Astrocyte of the hippocampus (primary cell): Measurements from ENCODE around the gene TMEM107.
A peak's percentile ranks its signal among the peaks of the same experiment; 100 is the strongest.
"Not testable (repeated sequence)": the region's sequence is repeated elsewhere in the genome, so short reads cannot be mapped to it uniquely, and the experiment has no call there.

Source experiments
- DNase-seq: peaks from one replicate; pipeline ENCODE4 v3.0.0; 2011; ENCODE audit warnings: low read depth, low spot score

The TMEM107 gene

DNA sequence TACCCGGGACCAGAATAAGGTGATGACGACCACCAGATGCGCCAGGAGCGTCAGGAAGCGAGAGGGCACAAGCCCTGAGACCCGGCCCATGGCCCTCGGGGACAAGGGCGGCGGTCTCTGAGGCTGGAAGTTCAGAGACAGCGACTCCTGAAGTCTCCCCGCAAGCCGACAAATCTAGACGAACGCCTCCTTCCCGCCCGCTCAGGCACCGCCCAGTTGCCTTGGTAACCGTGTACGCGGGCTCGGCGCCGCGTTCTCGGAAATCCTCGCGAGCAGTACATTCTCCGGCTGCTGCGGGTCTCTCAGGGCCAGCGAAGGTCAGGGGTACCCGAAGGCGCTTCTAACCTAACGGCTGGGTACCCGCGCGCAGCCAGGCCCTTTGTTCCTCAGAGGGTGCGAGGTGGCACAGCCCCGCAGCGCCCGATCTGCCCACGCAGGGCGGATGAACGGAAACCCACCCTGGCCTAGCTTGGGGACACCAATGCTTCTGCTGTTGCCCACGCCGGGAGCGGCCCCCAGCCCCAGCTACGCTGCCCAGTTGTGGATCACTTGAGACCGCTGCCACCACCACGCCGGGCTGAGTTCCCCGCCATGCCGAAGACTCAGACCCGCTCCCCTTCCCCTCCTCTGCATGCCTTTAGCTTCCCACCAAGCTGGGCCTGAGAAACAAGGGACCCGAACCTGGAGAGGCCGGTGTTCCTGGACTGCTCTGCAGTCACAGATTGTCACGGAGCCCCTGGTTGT, at the start of gene TMEM107:
Gene TMEM107, minus strand, starts transcription at position 184 of the 744 bp plus-strand sequence. Its CDS starts 94 bp downstream, at position 90.
- DNase-seq: peak; percentile 93

- no peak for DNase-seq
Measured at GRCh38 chr17:8224891-8225812, 49.0 kb upstream of the TMEM107 start.

DNA sequence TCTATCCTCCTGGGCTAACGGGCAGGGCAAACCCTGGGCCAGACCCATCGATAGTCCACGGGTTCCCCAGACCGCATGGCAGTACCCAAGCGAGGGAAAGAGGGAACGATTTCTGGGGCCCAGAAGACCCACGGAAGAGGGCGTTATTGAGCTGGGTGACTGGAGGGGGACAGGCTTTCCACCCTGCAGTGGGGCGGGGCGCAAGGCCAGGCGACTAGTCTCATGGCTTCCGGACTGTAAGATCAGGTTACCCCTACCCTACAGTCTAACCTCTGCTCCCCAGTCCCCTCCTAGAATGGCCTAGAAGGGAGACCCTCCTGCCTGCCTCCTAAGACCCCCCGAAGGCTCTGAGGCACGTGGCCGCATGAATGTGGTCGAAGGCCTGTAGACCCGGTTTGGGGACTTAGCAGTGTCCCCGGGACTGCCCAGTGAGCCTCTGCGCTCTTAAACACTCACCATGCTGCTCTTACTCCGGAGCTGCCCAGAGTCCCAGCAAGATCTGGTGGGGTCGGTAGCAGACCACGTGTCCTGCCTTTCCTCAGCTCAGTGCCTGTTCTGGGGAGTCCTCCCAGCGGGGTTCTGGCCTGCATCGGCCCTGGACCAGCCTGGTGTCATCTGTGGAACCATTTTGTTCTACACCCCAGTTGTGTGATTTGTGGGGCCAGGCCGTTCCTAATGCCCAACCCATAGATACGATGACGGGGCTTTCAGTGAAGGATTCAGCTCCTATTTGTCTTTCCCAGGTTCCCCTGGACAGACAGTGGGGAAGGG, 47.4 kb upstream of the TMEM107 start:
- peak; percentile 68 for DNase-seq

DNA sequence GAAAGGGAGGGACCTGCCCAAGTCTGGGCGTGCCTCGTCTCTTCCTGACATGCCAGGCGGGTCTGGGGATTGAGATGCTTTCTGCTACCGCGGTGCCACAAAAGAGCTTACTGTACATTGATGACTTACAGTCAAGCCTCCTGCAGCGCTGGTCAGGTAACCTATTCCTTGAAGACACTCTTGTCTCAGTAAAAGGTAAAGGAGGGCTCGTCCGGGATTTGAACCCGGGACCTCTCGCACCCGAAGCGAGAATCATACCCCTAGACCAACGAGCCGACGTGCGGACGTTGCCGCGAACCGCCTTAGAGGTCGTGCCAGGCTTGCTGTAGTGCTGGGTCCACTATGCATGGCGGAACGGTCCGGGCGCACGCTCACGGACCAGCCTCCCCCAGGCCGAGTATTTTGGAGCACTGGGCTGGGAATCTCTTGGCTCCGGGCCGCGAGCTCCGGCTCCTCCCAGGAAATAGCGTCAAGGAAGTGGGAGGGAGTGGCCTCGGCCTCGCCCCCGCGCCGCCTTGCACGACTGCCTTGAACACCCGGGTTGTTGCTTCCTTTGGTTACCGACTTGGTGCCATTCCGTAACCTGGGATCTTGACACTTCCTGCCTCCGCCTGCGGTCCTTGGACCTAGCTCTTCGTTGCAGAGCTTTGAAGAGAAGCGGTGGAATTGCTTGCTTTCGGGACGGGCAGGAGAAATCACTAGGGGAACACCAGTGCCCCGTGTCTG, 46.6 kb upstream of the TMEM107 start:
- peak; percentile 97 for DNase-seq

DNA sequence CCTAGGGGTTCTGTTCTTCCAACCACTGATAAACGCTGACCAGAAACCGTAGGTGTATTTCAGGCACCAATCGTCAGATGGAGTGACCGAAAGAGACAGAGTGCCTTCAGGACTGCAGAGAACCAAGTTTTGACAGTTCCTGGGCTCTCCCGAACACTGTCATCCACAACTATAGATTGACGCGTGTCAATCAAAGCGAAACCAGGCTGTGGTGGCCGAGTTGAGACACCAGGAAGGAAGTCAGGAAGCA, 46.1 kb upstream of the TMEM107 start:
- DNase-seq: no peak

- peak; percentile 92 for DNase-seq
Measured at GRCh38 chr17:8221663-8222379, 45.6 kb upstream of the TMEM107 start.

- peak; percentile 94 for DNase-seq
Measured at GRCh38 chr17:8220783-8221662, 44.8 kb upstream of the TMEM107 start.

GRCh38 chr17:8214000-8214399, 37.8 kb upstream of the TMEM107 start:
- not testable (repeated sequence) for DNase-seq

GRCh38 chr17:8212312-8213180, 36.4 kb upstream of the TMEM107 start:
- DNase-seq: no peak

DNA sequence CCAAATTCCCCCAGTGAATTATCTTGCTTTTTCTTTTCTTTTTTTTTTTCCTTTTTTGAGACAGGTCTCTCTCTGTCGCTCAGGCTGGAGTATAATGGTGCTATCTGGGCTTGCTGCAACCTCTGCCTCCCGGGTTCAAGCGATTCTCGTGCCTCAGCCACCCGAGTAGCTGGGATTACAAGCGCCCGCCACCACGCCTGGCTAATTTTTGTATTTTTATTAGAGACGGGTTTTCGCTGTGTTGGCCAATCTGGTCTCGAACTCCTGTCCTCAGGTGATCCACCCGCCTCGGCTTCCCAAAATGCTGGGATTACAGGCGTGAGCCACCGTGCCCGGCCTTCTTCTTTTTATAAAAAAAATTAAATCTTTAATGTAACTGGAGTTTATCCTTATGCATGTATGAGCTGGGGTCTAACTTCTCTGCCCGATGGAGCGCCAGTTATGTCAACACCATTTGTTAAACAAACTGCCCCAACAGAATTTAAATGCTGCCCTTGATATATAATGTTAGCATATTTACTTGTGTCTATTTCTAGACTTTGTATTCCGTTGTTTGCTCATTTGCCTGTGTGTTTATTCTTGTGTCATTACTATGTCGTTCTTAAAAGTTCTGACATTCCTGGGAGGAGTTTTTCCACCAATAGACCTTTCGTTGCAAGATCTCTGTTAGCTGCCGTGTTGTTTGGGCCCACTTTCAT, 34.7 kb upstream of the TMEM107 start:
- DNase-seq: no peak

DNA sequence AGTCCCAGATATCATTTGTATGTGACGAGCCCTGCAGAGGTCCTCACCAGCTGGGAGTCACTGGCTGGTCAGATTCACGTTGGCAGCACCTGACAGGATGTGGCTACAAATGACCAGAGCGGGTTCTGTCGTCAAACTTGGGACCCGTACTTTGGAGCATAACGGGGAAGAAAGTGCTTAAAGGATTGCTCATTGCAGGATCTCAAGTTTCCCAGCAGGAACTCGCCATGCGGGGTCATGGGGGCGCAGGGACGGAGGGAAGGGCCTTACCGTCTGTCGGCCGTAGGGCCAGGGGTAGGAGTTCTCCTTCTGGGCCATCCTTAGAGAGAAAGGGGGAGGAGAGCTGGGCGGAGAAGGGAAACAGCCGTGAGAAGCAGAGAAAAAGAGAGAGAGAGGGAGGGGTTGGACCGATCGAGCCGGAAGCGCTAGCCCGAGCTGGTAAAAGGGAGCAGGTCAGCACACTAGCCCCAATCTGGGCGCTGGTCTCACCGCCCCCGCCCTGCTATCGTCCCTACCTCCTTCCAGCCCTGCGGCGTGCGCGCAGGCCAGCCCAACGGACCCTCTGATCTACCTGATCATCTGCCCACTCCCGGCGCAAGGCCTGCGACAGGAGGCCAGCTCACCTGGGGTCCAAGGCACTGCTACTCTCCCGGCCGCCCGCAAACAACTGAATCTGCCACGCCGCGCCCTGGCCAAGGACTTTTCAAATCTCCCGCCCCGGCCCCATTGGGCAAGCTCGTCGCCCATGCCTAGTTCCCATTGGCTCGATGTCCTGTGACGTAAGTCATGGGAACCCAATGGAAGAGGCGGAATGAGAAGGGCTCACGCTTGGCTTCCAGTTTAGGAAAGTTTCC, 34.0 kb upstream of the TMEM107 start, which contains the start of gene AURKB:
Gene AURKB, minus strand, starts transcription at position 669 of the 854 bp plus-strand sequence. Its CDS starts 351 bp downstream, at position 318.
- DNase-seq: peak; percentile 98

DNA sequence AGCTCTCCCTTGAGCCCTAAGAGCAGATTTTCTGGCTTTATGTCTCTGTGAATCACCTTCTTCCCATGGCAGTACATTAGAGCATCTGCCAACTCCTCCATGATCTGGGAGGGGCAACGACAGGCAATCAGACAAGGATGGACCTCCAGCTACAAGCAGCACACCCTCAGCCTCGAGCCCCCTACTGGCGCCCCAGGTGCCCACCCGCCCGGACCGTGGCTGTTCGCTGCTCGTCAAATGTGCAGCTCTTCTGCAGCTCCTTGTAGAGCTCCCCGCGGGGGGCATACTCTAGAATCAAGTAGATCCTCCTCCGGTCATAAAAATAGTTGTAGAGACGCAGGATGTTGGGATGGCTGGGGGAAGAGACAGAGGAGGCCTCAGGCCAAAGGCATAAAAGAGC, 30.4 kb upstream of the TMEM107 start:
- no peak for DNase-seq

- no peak for DNase-seq
Measured at GRCh38 chr17:8204761-8205555, 28.8 kb upstream of the TMEM107 start.

GRCh38 chr17:8192070-8192815, 16.1 kb upstream of the TMEM107 start:
- peak; percentile 85 for DNase-seq

DNA sequence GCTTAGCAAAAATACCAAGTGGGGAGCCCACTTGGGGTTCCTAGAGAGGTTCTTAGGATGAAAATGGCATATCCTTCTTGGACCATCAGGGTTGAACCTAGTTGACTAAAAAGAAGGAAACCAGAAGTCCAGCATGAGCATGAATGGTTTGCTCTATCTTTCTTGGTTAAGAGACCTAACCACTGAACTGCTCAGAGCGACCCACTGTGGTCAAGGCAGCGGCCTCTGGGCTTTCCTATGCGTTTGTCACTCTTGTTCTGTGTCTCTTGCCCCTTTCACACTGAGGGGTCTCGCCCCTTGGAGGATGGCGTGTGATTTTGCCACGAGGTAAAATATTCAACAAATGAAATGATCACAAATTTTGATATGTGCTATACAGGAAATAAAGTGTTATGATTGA, 14.3 kb upstream of the TMEM107 start:
- DNase-seq: no peak
